22Rv1 (cell line): ENCODE results near the gene DTX4.

Experiments
- CTCF ChIP-seq: fragments of 450-650 bp; IDR thresholded peaks from 2 replicates; pipeline ENCODE4 v1.5.1; 2017; ENCODE audit warnings: mild to moderate bottlenecking
- ZFX ChIP-seq: fragments of 450-650 bp; IDR thresholded peaks from 2 replicates; pipeline ENCODE4 v1.6.1; 2017; ENCODE audit warnings: antibody characterized with exemption, borderline replicate concordance

DNA sequence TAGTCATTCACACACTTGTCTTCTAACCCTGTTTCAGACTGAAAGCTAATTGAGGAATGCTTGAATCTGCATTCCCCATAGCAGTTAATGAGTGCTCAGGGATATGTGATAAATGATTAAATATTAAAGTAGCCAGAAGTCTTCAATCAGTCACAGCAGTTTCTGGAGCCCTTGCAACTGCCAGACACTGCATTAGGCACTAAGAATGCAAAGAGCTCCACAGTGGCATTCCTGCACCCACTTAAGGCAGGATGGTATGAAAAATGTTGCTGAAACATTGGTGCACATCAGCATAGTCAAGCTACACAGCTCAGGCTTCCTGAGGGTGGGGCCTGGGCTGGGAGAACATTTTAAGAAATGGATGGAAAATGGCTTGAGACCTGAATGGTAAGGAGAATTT is 6.5 kb downstream of the DTX4 start:
- TF ChIP-seq CTCF: no peak
- TF ChIP-seq ZFX: no peak
